Fibroblast of lung (primary cell): Measurements from ENCODE around the gene TMEM178B. TPM values are rescaled to one million over a fixed set of nuclear protein-coding genes. Genes with fewer than 3 reads are reported as not detected.
"Not testable (repeated sequence)": the region's sequence is repeated elsewhere in the genome, so short reads cannot be mapped to it uniquely, and the experiment has no call there.

Source experiments
- DNase-seq, 2 donors: peaks; one replicate each; pipeline versions ENCODE4 v3.0.0 to v3.0.0-alpha.2; 2010; ENCODE audit warnings: low read depth in 2 of 2
- H2AFZ ChIP-seq: 2 replicates; pipeline ENCODE4 v1.5.1; 2012; ENCODE audit warnings: low read length, control low read depth, inconsistent platforms
- H3K27ac ChIP-seq: 2 replicates; pipeline ENCODE4 v1.5.1; 2011; ENCODE audit warnings: low read length, control low read depth; ENCODE audit not compliant: insufficient read depth
- H3K27me3 ChIP-seq: 2 replicates; pipeline ENCODE4 v1.5.1; 2011; ENCODE audit warnings: mild to moderate bottlenecking, low read length; ENCODE audit not compliant: control insufficient read depth, insufficient read depth
- H3K36me3 ChIP-seq: 2 replicates; pipeline ENCODE4 v1.5.1; 2011; ENCODE audit warnings: low read length; ENCODE audit not compliant: control insufficient read depth, insufficient read depth
- H3K4me1 ChIP-seq: 2 replicates; pipeline ENCODE4 v1.5.1; 2011; ENCODE audit warnings: low read length; ENCODE audit not compliant: control insufficient read depth, insufficient read depth; ENCODE audit errors: extremely low read depth
- H3K4me2 ChIP-seq: 2 replicates; pipeline ENCODE4 v1.5.1; 2011; ENCODE audit warnings: low read length, control low read depth; ENCODE audit not compliant: insufficient read depth; ENCODE audit errors: extremely low read depth
- H3K4me3 ChIP-seq, 4 experiments: fragments of 200-600 bp in 1 of 4; sonication (generic) in 1 of 4; replicated peaks in 1 of 4; 2 replicates each; pipeline ENCODE4 v1.5.1; 2011 to 2016; ENCODE audit warnings: low read length in 4 of 4, low read depth in 3 of 4, mild to moderate bottlenecking in 3 of 4, control low read depth in 2 of 4, inconsistent platforms in 1 of 4, mixed read lengths in 1 of 4; ENCODE audit not compliant: insufficient read depth in 1 of 4; ENCODE audit errors: control extremely low read depth in 1 of 4
- H3K79me2 ChIP-seq: 2 replicates; pipeline ENCODE4 v1.5.1; 2012; ENCODE audit warnings: mild to moderate bottlenecking, low read length, inconsistent platforms; ENCODE audit not compliant: control insufficient read depth, insufficient read depth
- H3K9ac ChIP-seq: 2 replicates; pipeline ENCODE4 v1.5.1; 2011; ENCODE audit warnings: mild to moderate bottlenecking, low read length, control low read depth; ENCODE audit not compliant: insufficient read depth
- H3K9me3 ChIP-seq: 2 replicates; pipeline ENCODE4 v1.5.1; 2012; ENCODE audit warnings: low read depth, low read length; ENCODE audit not compliant: control insufficient read depth, insufficient read depth
- H4K20me1 ChIP-seq: 2 replicates; pipeline ENCODE4 v1.5.1; 2011; ENCODE audit warnings: low read length; ENCODE audit not compliant: control insufficient read depth, insufficient read depth; ENCODE audit errors: extremely low read depth
- CTCF ChIP-seq, 2 donors: IDR thresholded peaks in 1 of 2; conservative IDR thresholded peaks in 1 of 2; 1 replicate in 1 of 2; 2 replicates in 1 of 2; pipeline ENCODE4 v1.5.1; 2011 to 2012; ENCODE audit warnings: low read length in 2 of 2, control low read depth in 1 of 2, inconsistent platforms in 1 of 2, low read depth in 1 of 2, mild to moderate bottlenecking in 1 of 2
- EZH2 ChIP-seq: IDR thresholded peaks from 2 replicates; pipeline ENCODE4 v1.5.1; 2012; ENCODE audit warnings: low read length, control low read depth, mild to moderate bottlenecking; ENCODE audit errors: missing control alignments
- polyA plus RNA-seq, 2 donors: library from polyadenylated mRNA; depleted of rRNA in 1 of 2; stranded (reverse) in 1 of 2; unstranded in 1 of 2; fragments of >200 nt; gene quantifications; 2 replicates each; pipeline ENCODE4 v1.2.1, GENCODE V29; 2011 to 2012; ENCODE audit warnings: missing spikeins in 1 of 2
- total RNA-seq: library from RNA; depleted of rRNA; stranded (reverse); fragments of >200 nt; gene quantifications from 2 replicates; pipeline ENCODE4 v1.2.1, GENCODE V29; 2014

The TMEM178B gene
- total and polyA plus RNA-seq, 2 donors (not counting 1 experiment from before 2014, with no cell fraction given): under 0.01 to 0.14 TPM

- no peak overlapping the region for H2AFZ ChIP-seq
- no peaks in the 10 kb centered on the region for H3K4me1 ChIP-seq
- no peaks in the 10 kb centered on the region for H3K36me3 ChIP-seq
- H3K79me2 ChIP-seq: no peaks in the 10 kb centered on the region
- no peak overlapping the region for H3K4me3 ChIP-seq
- H4K20me1 ChIP-seq: no peaks in the 10 kb centered on the region
- TF ChIP-seq EZH2: no peak
- TF ChIP-seq CTCF (conservative IDR thresholded peaks at IDR 0.05 in 1 of 2, IDR thresholded peaks at IDR 0.05 in 1 of 2; ENCODE audit: low read depth in 1 of 2, low read length in 2 of 2): no peak
- H3K9ac ChIP-seq: no peak overlapping the region
- H3K27ac ChIP-seq: no peak overlapping the region
- DNase-seq: no peak
- no peaks in the 10 kb centered on the region for H3K27me3 ChIP-seq
- no peak overlapping the region for H3K4me2 ChIP-seq
- H3K9me3 ChIP-seq: no peaks in the 10 kb centered on the region
Measured at GRCh38 chr7:141328290-141328689, 254.4 kb downstream of the TMEM178B start.

- not testable (repeated sequence) for H3K36me3 ChIP-seq, DNase-seq, H3K79me2 ChIP-seq
Measured at GRCh38 chr7:141330285-141330684, 256.4 kb downstream of the TMEM178B start.

GRCh38 chr7:141333459-141333858 is 259.6 kb downstream of the TMEM178B start:
- no peaks in the 10 kb centered on the region for H3K36me3 ChIP-seq

More at GRCh38 chr7:141330285-141330684, 256.4 kb downstream of the TMEM178B start:
- H3K4me2 ChIP-seq, H2AFZ ChIP-seq, H4K20me1 ChIP-seq, H3K27me3 ChIP-seq, H3K4me3 ChIP-seq, H3K9ac ChIP-seq, H3K9me3 ChIP-seq, H3K27ac ChIP-seq, H3K4me1 ChIP-seq: not testable (repeated sequence)

More at GRCh38 chr7:141333459-141333858, 259.6 kb downstream of the TMEM178B start:
- Histone ChIP-seq H3K4me3 (no peak overlapping the region), H3K79me2 (no peaks in the 10 kb centered on the region), H4K20me1 (no peaks in the 10 kb centered on the region), H3K4me1 (no peaks in the 10 kb centered on the region), H3K27ac (no peak overlapping the region), H3K9me3 (no peaks in the 10 kb centered on the region), H2AFZ (no peak overlapping the region), H3K4me2 (no peak overlapping the region), H3K27me3 (no peaks in the 10 kb centered on the region), H3K9ac (no peak overlapping the region)
- TF ChIP-seq CTCF (conservative IDR thresholded peaks at IDR 0.05 in 1 of 2, IDR thresholded peaks at IDR 0.05 in 1 of 2; ENCODE audit: low read depth in 1 of 2, low read length in 2 of 2) (no peak), EZH2 (no peak)
- no peak for DNase-seq
